GM12875 (cell line): ENCODE data around the gene SLCO2A1.

Source experiments
- H3K4me3 ChIP-seq: one replicate; pipeline ENCODE4 v1.5.1; 2011; ENCODE audit warnings: low read depth, low read length, control low read depth
- CTCF ChIP-seq: IDR thresholded peaks from 2 replicates; pipeline ENCODE4 v1.5.1; 2011; ENCODE audit warnings: low read depth, mild to moderate bottlenecking, control low read depth, inconsistent platforms, low read length, moderate library complexity, borderline replicate concordance; ENCODE audit not compliant: insufficient read depth

SLCO2A1 gene

GRCh38 chr3:133948996-133949395, 80.7 kb downstream of the SLCO2A1 start:
- no peak overlapping the region for H3K4me3 ChIP-seq
- no peak for TF ChIP-seq CTCF

DNA sequence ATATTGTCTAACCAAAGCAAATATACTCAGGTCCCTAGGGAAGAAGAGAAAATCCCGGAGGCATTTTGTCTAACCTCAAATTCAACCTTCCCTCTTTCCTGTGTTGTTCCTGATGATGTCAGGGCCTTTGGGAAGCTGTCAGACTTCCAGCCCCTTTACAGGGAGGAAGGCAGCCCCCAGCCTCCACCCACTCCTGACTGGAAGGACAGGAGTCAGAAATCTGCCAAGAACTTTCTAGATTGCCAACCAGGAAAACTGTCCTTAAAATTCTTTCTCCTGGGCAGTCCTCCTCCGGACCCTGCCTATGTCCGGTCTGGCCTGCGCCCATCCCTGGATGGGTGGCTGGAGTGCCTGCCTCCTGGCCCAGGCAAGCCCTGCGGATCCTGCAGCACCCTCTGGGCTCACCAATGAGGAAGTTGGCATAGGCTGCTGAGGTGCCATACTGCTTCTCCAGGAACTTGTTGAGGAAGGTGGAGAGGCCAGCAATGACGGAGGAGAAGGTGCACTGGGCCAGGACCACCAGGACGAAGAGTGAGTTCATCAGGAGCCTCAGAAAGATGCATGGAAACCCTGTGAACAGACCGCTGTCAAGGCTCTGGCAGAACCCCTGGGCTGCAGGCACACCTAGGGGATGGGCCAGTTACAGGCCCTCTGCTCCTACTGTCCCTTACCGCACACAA, 81.5 kb downstream of the SLCO2A1 start:
- no peak for TF ChIP-seq CTCF
- H3K4me3 ChIP-seq: no peak overlapping the region

DNA sequence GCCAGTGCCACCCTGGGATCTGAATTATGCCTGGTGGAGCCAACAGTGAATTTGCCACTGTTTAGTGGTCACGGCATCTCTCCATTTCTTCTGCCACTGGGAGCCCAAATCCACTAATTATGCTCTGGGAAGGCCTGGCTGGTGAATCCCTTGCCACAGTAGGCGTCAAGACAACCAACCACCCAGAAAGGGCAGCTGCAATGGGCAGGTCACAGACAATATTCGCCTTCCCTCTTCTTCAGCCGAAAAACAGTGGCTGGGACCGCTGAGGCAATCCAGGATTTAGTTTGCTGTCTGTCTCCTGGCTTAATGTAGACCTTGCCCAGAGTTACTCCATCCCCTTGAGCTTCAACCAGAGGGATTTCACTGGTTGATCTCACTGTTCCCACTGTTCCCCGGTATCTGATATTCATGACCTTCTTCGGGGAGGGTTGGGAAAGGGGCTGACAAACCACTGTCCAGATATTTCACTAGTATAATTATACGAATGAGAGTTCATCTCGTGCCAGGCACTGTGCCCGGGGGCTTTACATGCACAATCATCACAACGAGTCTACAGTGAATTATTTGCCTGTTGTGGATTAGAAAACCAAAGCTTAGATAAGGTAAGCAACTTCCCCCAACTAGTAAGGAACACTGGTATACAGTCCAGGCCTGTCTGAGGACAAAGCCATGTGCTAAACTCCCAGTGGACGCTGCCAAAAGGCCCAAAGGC, 84.2 kb downstream of the SLCO2A1 start:
- TF ChIP-seq CTCF: no peak
- no peak overlapping the region for H3K4me3 ChIP-seq

GRCh38 chr3:133944641-133945380, 84.9 kb downstream of the SLCO2A1 start:
- H3K4me3 ChIP-seq: no peak overlapping the region
- TF ChIP-seq CTCF: no peak

DNA sequence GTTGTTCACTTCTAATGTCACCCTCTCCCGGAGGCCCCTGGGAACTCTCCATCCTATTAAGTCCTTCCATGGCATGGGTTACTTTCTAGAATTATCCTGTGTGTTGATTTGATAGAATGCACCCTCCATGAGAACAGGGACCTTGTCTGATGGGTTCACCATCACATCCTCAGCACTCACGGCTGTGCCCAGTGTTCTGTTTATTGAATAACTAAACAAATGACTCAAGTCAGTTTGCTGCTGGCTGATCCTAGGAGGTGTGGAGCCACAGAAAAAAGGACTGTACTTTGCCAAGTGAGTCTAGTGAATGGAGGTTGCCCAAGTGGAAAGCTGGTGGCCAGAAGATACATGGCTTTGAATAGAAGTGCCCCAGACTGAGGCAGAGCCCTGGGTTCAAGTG, 85.5 kb downstream of the SLCO2A1 start:
- no peak for TF ChIP-seq CTCF
- H3K4me3 ChIP-seq: no peak overlapping the region

DNA sequence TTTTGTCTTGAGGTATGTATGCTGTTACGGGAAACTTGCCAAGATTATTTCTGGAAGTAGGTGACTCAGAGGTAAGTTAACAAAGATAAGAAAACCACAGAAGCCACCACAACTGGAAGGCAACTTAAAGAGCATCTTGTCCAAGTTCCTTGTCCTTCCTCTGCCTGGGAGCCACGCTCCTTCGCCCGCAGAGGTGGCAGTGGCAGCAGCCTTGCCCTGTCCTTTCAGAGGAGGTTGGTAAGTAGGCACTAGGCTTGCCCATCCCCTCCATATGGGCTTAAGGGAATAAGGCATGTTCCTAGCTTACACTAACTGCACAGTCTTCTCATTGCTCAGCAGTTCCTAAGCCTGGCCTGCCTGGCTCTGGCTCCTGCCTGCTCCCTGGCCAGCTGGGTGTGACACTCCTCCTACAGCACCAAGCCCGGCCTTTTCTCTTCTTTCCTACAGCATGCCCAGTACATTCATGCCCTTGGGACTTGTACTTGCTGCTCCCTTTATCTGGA, 86.0 kb downstream of the SLCO2A1 start:
- no peak for TF ChIP-seq CTCF
- H3K4me3 ChIP-seq: no peak overlapping the region

DNA sequence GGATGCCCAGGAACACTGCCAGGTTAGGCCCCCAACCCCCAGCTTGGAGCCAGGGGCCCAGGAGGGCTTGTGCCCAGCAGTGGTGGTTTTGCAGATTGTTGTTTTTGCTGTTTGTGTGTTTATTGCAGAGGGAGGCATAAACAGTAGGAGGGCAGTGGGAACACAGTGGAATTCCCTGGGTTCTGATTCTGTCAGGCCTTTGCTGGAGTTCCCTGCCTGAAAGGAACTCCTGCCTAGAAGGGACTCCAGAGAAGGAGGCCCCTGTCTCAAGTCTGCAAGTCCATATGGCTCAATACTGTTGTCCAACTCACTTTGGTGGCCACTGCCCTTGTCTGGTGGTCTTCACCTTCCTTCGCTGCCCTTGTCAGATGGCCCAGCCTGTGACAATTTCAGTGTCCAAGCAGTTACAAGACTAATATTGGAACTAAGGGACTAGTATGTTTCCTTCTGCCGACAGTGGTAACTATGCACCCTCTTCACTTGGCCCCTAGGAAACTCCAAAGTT, 86.6 kb downstream of the SLCO2A1 start:
- no peak overlapping the region for H3K4me3 ChIP-seq
- TF ChIP-seq CTCF: no peak
